Effector CD8-positive, alpha-beta T cell (primary cell): ENCODE measurements around the gene RPL27.

Source experiments
- DNase-seq: peaks from one replicate; lab custom pipeline; 2025; lab: John Stamatoyannopoulos, UW

The RPL27 gene

DNA sequence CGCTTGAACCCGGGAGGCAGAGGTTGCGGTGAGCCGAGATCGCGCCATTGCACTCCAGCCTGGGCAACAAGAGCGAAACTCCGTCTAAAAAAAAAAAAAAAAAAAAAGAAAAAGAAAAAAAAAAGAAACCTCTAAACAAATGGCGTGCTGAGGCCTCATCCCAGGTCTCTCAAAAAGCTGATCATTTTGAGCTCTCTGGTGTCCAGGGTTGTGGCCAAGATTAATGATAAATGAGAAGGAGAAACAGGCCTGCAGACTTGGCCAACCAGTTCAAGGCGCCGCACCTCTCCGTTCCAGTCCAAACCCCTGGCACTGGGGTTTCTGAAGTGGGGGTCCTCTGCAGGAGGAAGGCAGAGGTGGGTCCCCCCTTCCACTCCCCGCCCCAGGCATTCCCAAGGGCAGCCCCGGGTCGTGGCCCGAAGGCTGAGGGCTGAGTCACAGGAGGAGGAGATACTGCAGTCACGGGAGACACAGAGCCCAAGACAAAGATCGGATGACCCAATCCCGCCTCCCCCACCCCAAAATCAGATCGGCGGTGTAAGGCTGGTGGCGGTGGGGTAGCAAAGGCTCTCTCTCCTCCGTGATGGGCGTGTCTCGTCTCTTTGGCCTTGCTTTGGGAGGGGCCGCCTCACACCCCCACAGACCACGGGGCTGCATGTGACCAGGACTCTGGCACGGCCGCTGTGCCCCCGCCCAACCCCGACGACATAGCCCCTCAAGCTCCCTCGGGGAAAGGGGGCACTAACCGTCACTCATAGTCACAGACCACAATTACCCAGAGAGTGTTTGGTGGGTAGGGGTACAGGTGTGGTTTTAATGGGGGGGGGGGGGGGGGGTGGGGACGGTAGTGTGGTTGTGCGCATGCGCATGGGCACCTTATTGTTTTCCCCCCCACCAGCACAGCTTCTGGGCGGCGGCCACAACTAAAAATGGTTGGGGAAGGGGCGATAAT lies 22.8 kb downstream of the RPL27 start:
- DNase-seq: peak; percentile 17

- DNase-seq: peak; percentile 46
These were observed 23.7 kb downstream of the RPL27 start, which contains the start of gene VAT1 for GRCh38 chr17:43021741-43022512. VAT1 (minus strand) TSS chr17:43022385; CDS start chr17:43022322, 63 bp downstream.

GRCh38 chr17:43024407-43025289 lies 26.4 kb downstream of the RPL27 start, which contains the start of gene RND2:
RND2 (plus strand) TSS chr17:43025231; CDS start chr17:43025348, 117 bp downstream.
- DNase-seq: peak; percentile 64

GRCh38 chr17:43025290-43025657 lies 27.1 kb downstream of the RPL27 start:
- no peak for DNase-seq

GRCh38 chr17:43025766-43026537 lies 27.7 kb downstream of the RPL27 start:
- no peak for DNase-seq

- DNase-seq: no peak
These were observed 28.4 kb downstream of the RPL27 start for GRCh38 chr17:43026595-43026994.

GRCh38 chr17:43027091-43028032 lies 29.1 kb downstream of the RPL27 start:
- DNase-seq: no peak

DNA sequence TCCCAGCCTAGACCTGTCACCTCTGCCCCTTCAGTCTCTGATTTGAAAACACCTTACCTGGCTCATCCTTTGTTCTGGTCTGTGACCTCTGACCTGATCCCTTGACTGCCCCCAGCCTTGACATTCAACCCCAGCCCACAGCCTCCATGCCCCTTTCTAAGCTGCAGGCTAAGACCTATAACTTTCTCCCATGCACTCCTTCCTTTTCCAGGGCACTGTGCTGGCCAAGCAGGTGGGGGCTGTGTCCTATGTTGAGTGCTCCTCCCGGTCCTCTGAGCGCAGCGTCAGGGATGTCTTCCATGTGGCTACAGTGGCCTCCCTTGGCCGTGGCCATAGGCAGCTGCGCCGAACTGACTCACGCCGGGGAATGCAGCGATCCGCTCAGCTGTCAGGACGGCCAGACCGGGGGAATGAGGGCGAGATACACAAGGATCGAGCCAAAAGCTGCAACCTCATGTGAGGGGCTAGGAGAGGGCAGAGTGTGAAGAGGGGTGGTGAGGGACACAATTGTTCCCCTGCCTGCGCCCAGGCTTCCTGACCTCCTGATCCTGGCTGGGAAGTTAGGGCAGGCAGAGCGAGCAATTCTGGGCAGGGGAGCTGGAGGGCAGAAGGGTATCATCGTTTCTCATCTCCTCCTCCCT lies 30.1 kb downstream of the RPL27 start:
- no peak for DNase-seq

DNA sequence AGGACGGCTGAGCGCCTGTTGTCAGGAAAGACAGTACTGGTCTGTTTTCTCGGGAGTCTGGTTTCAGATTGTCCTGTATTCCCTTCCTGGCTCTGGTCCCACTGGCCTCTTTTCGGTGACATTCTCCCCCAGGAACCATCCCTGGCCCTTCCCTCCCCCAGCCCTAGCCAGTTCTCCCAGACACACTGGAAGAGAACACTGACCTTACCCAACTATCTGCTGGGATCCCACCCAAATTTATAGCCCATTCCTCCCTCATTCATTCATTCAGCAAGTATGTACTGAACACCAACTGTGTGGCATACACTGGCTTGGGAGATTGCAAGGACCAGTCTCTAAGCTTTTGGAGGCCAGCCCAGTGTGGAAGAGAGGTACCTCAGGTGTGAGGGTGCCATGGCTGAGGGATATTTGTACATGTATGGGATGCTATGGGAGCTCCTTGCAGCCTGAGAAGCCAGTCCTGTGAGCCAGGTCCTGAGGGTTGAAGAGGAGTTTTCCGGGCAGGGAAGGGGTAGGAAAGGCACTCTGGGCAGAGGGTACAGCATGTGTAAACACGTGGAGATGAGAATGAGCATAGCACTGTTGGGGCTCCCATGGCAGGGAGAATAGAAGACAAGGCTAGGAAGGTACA lies 32.0 kb downstream of the RPL27 start:
- DNase-seq: no peak

GRCh38 chr17:43031666-43032065 lies 33.4 kb downstream of the RPL27 start:
- no peak for DNase-seq

- no peak for DNase-seq
These were observed 36.0 kb downstream of the RPL27 start for GRCh38 chr17:43033948-43034881.

GRCh38 chr17:43034894-43035293 lies 36.7 kb downstream of the RPL27 start:
- DNase-seq: no peak

DNA sequence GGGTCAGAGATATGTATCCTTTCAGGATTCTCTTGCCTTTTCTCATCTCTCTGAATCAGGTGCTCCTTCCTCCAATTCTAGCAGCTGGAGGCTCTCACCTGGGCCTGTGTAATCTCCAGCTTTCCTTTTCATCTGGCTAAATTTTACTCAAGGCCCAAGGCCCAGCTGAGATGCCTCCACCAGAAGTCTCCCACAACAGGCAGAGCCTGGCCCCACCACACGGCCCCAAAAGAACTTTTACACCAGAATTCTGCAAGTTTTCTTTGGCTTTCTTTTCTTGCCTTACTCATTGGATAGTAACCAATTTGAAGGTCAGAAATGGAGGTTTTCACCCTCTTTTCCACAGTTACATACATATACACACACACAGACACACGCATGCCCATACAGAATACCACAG lies 41.4 kb downstream of the RPL27 start:
- DNase-seq: no peak

DNA sequence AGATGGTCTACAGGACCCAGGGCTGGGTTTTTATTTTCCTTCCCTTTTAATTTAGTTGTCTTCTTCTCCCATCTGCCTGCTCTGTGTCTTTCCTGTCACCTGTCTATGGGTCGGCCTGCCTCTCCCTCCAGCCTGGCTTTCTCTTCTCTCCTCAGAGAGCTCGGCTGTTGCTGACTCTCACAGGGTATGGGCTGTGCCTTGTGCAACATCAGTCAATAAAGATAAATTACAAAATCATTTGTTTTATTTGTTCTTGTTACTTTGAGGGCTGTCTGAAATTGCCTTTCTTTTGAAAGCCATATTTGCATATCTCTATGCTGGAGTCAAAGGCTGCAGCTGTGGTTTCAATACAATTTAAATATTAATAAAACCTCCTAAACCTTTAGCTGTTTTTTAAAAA lies 42.4 kb downstream of the RPL27 start:
- DNase-seq: no peak

DNA sequence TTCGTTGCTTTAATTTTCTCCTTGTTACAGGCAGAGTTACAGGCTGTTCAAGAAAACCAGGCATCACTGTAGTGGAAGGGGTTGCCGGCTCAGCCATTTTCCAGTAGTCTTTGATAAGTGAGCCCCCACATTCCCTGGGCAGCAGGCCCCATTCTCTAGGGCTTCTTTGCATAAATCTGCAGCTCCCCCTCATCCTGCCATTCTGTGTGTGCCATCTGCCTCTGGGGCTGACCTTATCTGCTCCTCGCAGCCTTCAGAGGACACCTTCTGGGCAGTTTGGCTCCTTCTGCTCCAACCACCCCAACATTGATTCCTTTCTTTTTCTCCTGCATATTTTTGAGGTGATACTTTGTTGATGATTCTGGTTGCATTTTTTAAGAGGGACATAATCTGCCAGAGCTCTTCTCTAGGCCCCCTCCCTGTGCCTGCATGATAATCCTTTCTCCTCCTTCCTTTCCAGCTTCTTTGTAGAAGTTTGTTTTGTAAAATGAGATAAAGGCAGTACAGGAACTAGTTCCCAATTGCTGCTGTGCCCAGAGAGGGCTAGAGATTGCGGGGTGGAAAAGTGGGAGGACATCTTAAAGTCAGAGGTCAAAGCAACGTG lies 43.9 kb downstream of the RPL27 start:
- DNase-seq: no peak

GRCh38 chr17:43043307-43043706 lies 45.1 kb downstream of the RPL27 start:
- DNase-seq: no peak

DNA sequence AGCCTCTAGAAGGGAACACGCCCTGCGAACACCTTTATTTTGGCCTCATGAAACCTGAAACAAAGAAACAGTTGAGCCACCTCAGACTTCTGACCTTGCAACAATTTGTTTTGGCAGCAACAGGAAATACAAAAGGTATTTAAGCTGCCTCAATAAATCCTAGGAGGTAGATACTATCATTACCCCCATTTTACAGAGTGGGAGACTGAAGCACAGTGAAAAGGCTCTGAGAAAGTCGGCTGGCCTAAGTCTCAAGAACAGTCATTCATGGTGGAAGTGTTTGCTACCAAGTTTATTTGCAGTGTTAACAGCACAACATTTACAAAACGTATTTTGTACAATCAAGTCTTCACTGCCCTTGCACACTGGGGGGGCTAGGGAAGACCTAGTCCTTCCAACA lies 45.8 kb downstream of the RPL27 start:
- DNase-seq: no peak
